ENCODE results near the gene SWAP70. TPM values are rescaled to one million over a fixed set of nuclear protein-coding genes. Genes with fewer than 3 reads are reported as not detected.

The SWAP70 gene
- total and polyA plus RNA-seq, 9 of the 15 experiments (the other 6 are each of a cell fraction or from before 2014, with no cell fraction given) = 1.7 to 4.9 (median 3.9) TPM

- TF ChIP-seq DEAF1 (CRISPR knock-in tag; IDR thresholded peaks at IDR 0.05) (no peak), TEAD2 (tag; IDR thresholded peaks at IDR 0.05) (no peak), TRIM24 (IDR thresholded peaks at IDR 0.05) (no peak), JUNB (CRISPR knock-in tag; conservative IDR thresholded peaks at IDR 0.05) (no peak)
- TF ChIP-seq, protein P1, sequence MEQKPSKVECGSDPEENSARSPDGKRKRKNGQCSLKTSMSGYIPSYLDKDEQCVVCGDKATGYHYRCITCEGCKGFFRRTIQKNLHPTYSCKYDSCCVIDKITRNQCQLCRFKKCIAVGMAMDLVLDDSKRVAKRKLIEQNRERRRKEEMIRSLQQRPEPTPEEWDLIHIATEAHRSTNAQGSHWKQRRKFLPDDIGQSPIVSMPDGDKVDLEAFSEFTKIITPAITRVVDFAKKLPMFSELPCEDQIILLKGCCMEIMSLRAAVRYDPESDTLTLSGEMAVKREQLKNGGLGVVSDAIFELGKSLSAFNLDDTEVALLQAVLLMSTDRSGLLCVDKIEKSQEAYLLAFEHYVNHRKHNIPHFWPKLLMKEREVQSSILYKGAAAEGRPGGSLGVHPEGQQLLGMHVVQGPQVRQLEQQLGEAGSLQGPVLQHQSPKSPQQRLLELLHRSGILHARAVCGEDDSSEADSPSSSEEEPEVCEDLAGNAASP (IDR thresholded peaks at IDR 0.05) = no peak
Observed at GRCh38 chr11:9710223-9710622, 46.3 kb downstream of the SWAP70 start (continued).

- FAIRE-seq = no peak
- no peak overlapping the region for H3K4me2 ChIP-seq (ENCODE audit: insufficient read depth, low read length)
- ATAC-seq = peak; percentile 46
- ChIA-PET CTCF (ENCODE audit: low intra/inter-chr PET ratio) (no interaction called here), POLR2A (no interaction called here)
- in situ Hi-C loops (cut with MboI) (no loop called here), intact Hi-C loops (cut with micrococcal nuclease) (no loop called here)
- DNase-seq (ENCODE audit: extremely low read depth in 1 of 4, low spot score in 3 of 4) = no peak
- no peak overlapping the region for H3K9ac ChIP-seq (ENCODE audit: insufficient read depth in 1 of 2, low read depth in 2 of 2, low read length in 2 of 2)
- H2AFZ ChIP-seq (ENCODE audit: low read depth, low read length) = no peak overlapping the region
- H3K36me3 ChIP-seq (ENCODE audit: control insufficient read depth, insufficient read depth, low read length) = no peaks in the 10 kb centered on the region
- no peak overlapping the region for H3K27ac ChIP-seq (ENCODE audit: extremely low read depth, low read depth, low read length)
- no peaks in the 10 kb centered on the region; a peak in 1 of 5 replicates for H3K4me1 ChIP-seq (replicated peaks in 1 of 2; ENCODE audit: control insufficient read depth in 2 of 2, insufficient read depth in 2 of 2, low read length in 2 of 2)
- WGBS (ENCODE audit: insufficient coverage, low coverage, missing lambda C conversion rate) = 39% methylated on average over 1 of the region's 1 CpG
- TF ChIP-seq RFX5 (IDR thresholded peaks at IDR 0.05; ENCODE audit: low read depth, low read length) (no peak), NUFIP1 (IDR thresholded peaks at IDR 0.05; ENCODE audit: partially characterized antibody) (no peak), MECOM (CRISPR knock-in tag; IDR thresholded peaks at IDR 0.05) (no peak), CBFA2T3 (IDR thresholded peaks at IDR 0.05) (no peak), PRMT5 (CRISPR knock-in tag; IDR thresholded peaks at IDR 0.05) (no peak), MBD2 (IDR thresholded peaks at IDR 0.05; ENCODE audit: borderline replicate concordance, low read depth) (no peak)
- no peak overlapping the region for H3K4me3 ChIP-seq
- no peaks in the 10 kb centered on the region for H3K79me2 ChIP-seq (ENCODE audit: control insufficient read depth, insufficient read depth, low read length)
- BruUV-seq (replicated peaks) = no TSS peak
- no peaks in the 10 kb centered on the region for H4K20me1 ChIP-seq (replicated peaks; ENCODE audit: control insufficient read depth, insufficient read depth, low read length)
- H3K9me3 ChIP-seq (replicated peaks; ENCODE audit: control insufficient read depth, insufficient read depth, low read depth, low read length) = no peaks in the 10 kb centered on the region
- no peaks in the 10 kb centered on the region for H3K9me1 ChIP-seq (ENCODE audit: control insufficient read depth, insufficient read depth, low read length)
- H3K27me3 ChIP-seq (ENCODE audit: control insufficient read depth in 2 of 2, insufficient read depth in 2 of 2, low read length in 2 of 2) = no peaks in the 10 kb centered on the region; a peak in 1 of 5 replicates
Observed at GRCh38 chr11:9710852-9711251, 47.0 kb downstream of the SWAP70 start.

All from K562 (cell line).